ENCODE results near the gene PRKAG2.
"Not testable (repeated sequence)": the region's sequence is repeated elsewhere in the genome, so short reads cannot be mapped to it uniquely, and the experiment has no call there.

PRKAG2 gene

DNA sequence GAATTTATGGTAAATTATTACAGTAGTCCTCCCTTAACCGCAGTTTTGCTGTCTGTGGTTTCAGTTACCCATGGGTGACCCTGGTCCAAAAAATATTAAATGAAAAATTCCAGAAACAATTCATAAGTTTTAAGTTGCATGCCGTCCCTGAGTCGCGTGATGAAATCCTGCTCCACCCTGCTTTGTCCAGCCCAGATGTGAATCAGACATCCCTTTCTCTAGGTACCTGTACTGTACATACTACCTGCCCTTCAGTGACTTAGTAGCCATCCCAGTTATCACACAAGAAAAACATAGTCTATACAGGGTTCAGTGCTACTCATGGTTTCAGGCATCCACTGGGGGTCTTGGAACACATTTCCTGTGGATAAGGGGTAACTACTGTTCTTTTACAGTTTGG lies 336.8 kb downstream of the PRKAG2 start:
- in situ Hi-C loops (cut with MboI; ENCODE audit: low sequenced_read_pairs): no loop called here

GRCh38 chr7:151539088-151539671 lies 337.7 kb downstream of the PRKAG2 start:
- in situ Hi-C loops (cut with MboI; ENCODE audit: low sequenced_read_pairs): no loop called here

- in situ Hi-C loops (cut with MboI; ENCODE audit: low sequenced_read_pairs): no loop called here
Observed at GRCh38 chr7:151537818-151538561, 338.9 kb downstream of the PRKAG2 start.

- in situ Hi-C loops (cut with MboI; ENCODE audit: low sequenced_read_pairs): not testable (repeated sequence)
Observed at GRCh38 chr7:151536178-151536577, 340.7 kb downstream of the PRKAG2 start.

DNA sequence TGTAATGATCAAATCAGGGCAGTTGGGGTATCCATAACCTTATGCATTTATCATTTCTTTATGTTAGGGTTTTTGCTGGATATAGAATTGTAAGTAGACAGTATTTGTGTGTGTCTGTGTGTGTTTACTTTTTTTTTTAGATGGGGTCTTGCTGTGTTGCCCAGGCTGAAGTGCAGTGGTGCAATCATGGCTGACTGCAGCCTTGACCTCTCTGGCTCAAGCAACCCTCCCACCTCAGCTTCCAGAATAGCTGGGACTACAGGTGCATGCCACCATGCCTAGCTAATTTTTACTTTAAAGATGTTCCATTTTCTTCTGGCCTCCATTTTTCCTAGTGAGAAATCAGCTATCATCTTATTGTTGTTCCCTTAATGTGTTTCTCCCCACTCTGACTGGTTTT lies 347.1 kb downstream of the PRKAG2 start:
- in situ Hi-C loops (cut with MboI; ENCODE audit: low sequenced_read_pairs): no loop called here

DNA sequence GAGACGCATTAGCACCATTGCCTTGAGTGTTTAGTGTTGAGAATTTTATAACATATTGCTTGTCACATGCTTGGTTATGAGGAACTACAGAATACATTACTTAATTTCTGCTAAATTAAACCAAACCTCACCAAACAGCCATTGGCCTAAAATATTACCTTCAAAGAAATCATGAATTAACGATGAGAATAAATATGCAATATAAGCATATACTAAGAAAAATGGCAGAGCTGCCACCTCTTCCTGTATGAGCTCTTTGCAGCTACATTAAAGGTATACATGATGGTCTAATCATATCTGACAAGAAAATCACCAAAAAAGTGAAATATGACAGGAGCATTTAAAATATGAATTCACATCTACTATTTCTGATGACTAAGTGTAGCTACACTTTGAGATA lies 352.1 kb downstream of the PRKAG2 start:
- in situ Hi-C loops (cut with MboI; ENCODE audit: low sequenced_read_pairs): no loop called here

DNA sequence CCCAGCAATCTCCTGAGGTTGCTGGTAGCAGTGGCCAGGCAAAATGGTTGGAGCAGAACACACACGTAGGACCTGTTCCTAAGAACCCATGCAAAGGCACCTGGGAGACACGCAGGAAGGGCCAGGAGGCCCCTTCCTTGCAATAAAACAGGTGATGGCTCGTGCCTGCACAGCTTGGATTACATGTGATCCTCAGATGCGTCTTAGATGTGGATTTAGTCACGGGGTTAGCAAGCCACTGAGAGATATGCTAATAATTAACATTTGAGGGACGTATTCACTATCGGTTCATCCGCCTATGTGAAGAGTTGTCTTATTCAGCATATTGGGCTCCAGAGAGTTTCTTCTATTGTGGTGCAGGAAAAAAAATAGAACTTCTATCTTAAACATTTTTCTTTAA lies 352.6 kb downstream of the PRKAG2 start:
- in situ Hi-C loops (cut with MboI; ENCODE audit: low sequenced_read_pairs): no loop called here

DNA sequence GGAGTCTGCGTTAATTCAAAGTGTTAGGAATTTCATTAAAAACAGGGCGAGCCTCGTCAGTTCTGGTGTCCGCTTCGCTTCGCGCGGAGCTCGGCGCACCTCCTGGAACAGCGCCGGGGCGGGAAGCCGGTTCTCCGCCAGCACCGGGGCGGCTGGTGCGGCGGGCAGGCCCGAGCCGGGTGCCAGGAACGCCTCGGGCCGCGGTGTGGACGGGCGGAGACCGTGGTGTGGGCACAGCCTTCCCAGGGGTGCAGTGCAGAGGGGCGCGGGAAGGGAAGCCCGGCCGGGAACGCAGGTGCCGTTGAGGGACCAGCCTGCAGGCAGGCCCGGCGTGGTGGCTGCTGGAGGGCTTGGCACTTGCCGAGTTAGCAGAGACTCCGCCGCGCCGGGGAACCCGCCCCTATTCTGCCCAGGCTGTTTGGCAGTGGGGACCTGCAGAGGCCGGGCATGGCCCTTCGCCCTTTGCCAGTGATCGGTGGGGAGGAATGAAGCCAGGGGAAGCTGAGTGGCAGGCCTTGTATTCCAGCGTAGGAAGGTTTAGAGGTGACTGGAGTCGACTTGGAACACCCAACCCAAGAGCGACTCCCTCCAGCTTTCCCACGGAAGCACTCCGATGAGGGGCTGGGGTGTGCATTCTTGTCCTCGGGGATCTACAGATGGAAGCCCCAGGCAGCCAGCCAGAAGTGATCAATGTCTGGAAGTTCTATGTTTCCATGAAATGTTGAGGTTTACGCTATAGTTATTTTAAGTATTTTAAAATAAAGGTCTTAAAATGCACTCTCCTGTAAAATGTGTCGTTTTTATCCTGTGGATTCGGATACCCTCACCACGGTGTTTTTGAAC lies 356.3 kb downstream of the PRKAG2 start:
- in situ Hi-C loops (cut with MboI; ENCODE audit: low sequenced_read_pairs): no loop called here

DNA sequence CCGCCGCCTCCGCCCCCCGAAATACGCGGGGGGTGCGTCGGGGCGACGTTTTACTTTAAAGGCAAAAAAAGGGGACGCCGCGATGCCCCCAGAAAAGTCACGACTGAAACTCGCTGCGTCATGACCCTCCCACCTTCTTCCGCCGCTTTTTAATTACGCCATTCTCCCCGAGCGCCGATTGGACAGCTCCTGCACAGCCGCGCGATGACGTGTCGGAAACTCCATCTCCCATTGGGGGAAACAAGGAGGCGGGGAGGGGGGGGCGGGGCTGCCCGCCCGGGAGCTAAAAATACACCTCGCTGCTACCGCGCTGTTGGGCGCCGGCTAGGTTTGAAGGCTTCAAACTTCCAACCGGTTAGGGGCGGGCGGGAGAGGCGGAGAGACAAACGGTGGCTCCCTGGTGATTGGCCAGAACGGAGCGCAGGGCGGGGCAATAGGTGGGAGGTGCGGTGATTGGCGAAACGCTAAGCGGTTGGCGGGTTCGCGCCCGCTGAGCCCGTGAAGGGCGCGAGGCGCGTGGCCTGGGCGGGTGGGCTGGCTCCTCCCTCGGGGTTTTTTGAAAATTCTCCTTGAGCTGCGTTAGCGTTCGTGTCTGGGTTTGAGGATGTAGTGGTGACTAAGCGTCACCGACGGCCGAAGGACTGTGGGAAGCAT lies 357.0 kb downstream of the PRKAG2 start, which contains the start of gene RHEB:
Gene RHEB, minus strand, starts transcription at position 131 of the 654 bp plus-strand sequence. CDS start 384 bp downstream, outside the sequence.
- in situ Hi-C loops (cut with MboI; ENCODE audit: low sequenced_read_pairs): no loop called here

DNA sequence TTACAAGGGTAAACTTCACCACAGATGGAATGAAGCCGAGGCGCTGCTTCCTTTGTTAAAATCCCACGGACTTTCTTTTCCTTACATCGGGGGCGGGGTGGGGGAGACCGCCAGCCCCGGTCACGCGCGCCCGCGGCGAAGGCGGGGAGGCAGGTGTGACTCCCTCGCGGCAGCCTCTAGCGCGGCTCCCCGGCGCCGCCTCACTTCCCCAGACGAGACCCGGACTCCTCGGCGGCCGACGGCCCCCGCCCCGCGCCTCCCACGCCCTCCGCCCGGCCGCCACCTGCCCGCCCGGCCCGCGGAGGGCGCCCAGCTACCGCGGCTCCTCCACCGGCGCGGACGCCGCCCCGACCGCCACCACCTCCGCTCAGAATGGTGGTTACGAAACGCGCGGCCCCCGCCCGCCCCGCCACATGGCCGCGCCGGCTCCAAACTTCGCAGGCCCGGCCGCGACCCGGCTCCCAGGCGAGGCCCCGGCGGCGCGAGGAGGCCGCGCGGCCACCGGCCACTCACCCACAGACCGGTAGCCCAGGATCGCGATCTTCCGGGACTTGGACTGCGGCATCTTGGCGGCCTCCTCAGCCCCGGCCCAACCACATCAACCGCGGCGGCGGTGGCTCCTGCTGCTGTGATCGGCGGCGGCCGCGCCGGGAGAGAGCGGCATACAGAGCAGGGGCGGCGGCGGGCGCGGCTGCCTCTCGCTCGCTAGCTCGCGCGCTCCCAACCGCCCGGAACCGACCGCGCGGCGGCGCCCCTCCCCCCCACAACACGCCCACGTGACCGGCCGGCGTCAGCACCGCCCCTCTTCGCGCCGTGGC lies 357.8 kb downstream of the PRKAG2 start:
- in situ Hi-C loops (cut with MboI; ENCODE audit: low sequenced_read_pairs): not testable (repeated sequence)

DNA sequence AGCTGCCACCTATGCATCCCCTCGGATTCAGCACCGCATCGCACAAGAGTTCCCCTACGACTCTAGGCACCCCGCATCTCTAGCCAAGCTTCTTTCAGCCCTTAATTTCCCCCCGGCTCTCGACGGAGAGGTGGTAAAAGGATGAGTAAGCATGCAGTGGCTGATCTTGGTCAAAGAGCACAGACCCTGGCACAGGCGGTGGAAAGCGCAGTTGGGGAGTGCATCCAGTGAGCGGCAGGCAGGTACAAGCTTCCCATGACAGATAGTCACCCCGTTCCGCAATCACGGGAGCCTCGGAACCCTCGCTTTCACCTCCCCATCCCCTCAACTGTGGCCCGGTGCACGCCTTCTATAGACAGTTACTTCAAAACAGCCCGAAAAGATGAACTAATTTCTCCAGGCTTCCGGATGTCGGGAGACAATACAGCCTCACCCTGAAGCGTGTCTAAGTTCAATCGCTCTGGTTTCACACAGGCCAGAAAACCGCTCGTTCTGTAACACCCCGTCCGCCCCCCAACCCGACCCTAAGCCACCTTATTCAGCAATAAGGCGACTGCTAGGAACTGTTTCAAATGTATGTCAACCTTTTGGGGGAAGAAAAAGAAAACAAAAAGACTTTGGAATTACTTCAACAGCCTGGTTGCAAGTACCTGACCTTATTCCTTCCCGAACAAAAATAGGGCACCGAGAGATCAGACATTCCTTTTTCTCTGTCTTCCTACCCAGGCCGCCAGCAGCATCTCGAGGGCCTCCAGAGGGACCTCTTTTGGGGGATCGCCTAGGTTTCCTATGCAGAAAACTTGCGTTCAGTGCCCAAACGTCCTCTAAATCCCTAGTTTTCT lies 358.6 kb downstream of the PRKAG2 start:
- in situ Hi-C loops (cut with MboI; ENCODE audit: low sequenced_read_pairs): no loop called here

GRCh38 chr7:151517601-151518104 lies 359.3 kb downstream of the PRKAG2 start:
- in situ Hi-C loops (cut with MboI; ENCODE audit: low sequenced_read_pairs): no loop called here

GRCh38 chr7:151515276-151515565 lies 361.7 kb downstream of the PRKAG2 start:
- in situ Hi-C loops (cut with MboI; ENCODE audit: low sequenced_read_pairs): no loop called here

GRCh38 chr7:151514461-151515275 lies 362.2 kb downstream of the PRKAG2 start:
- in situ Hi-C loops (cut with MboI; ENCODE audit: low sequenced_read_pairs): no loop called here

GRCh38 chr7:151513133-151513532 lies 363.8 kb downstream of the PRKAG2 start:
- in situ Hi-C loops (cut with MboI; ENCODE audit: low sequenced_read_pairs): no loop called here

- in situ Hi-C loops (cut with MboI; ENCODE audit: low sequenced_read_pairs): no loop called here
Observed at GRCh38 chr7:151512353-151512752, 364.6 kb downstream of the PRKAG2 start.

GRCh38 chr7:151511946-151512345 lies 365.0 kb downstream of the PRKAG2 start:
- in situ Hi-C loops (cut with MboI; ENCODE audit: low sequenced_read_pairs): no loop called here

DNA sequence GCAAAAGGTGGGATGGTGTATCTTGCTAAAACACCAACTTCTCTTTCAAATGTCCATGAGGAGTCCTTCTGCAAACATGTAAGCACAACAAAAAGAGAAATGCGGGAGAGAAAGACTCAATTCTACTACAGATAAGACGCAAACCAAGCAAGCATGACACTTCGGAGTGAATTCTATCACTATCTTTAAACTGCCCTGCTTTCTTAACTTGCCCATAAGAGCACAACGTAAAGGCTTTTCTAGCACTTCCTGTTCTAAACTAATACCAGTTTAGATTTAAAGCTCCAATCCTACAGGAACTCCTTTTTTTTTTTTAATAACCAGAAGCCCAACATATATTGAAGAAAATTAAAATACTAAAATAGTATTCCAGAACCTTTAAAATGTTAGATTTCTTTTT lies 365.6 kb downstream of the PRKAG2 start:
- in situ Hi-C loops (cut with MboI; ENCODE audit: low sequenced_read_pairs): no loop called here
